ENCODE measurements around the gene ZACN. TPM values are rescaled to one million over a fixed set of nuclear protein-coding genes. Genes with fewer than 3 reads are reported as not detected.

The ZACN gene
- total and polyA plus RNA-seq, 2 donors (not counting 3 experiments of a cell fraction or from before 2014, with no cell fraction given), result 0.18 TPM; not detected in 1

DNA sequence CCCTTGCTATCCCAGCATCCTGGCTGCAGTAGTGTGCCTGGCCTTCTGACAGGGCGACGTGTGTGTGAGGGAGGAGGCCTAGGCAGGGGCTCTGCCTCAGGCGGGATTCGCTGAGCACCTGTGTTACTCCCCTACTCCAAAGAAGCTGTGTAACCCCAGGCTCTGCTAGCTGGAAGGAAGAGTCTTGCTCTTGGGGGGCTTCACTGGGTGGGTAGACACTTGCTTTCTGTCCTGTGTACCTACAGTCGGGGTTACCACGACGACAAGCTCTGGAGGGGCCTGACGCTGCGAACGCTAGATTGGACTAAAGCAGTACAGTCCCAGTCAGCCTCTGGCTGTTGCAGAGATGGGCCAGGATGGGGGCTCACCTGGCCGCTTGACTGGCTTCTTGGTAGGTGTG, 15.1 kb downstream of the ZACN start:
- H3K9me1 ChIP-seq (replicated peaks; ENCODE audit: control insufficient read depth, extremely low read depth, insufficient read depth, low read length), result no peaks in the 10 kb centered on the region
- H3K79me2 ChIP-seq (ENCODE audit: control insufficient read depth, insufficient read depth, low read length), result no peaks in the 10 kb centered on the region
- no peak overlapping the region for H3K4me2 ChIP-seq (ENCODE audit: insufficient read depth, low read length)
- no peak for TF ChIP-seq POLR2AphosphoS5 (IDR thresholded peaks at IDR 0.05; ENCODE audit: insufficient read depth, low read depth, low read length)
- no peak for TF ChIP-seq MYC (IDR thresholded peaks at IDR 0.05; ENCODE audit: low read depth, low read length)
- no peak for TF ChIP-seq GATA2 (IDR thresholded peaks at IDR 0.05; ENCODE audit: insufficient read depth, insufficient read length, low read depth, low read length)
- no peak for TF ChIP-seq EZH2 (IDR thresholded peaks at IDR 0.05; ENCODE audit: borderline replicate concordance, low read depth, low read length, severe bottlenecking)
- no peak for TF ChIP-seq POLR2A (IDR thresholded peaks at IDR 0.05; ENCODE audit: low read depth, low read length)
- TF ChIP-seq, protein P1, sequence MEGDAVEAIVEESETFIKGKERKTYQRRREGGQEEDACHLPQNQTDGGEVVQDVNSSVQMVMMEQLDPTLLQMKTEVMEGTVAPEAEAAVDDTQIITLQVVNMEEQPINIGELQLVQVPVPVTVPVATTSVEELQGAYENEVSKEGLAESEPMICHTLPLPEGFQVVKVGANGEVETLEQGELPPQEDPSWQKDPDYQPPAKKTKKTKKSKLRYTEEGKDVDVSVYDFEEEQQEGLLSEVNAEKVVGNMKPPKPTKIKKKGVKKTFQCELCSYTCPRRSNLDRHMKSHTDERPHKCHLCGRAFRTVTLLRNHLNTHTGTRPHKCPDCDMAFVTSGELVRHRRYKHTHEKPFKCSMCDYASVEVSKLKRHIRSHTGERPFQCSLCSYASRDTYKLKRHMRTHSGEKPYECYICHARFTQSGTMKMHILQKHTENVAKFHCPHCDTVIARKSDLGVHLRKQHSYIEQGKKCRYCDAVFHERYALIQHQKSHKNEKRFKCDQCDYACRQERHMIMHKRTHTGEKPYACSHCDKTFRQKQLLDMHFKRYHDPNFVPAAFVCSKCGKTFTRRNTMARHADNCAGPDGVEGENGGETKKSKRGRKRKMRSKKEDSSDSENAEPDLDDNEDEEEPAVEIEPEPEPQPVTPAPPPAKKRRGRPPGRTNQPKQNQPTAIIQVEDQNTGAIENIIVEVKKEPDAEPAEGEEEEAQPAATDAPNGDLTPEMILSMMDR (IDR thresholded peaks at IDR 0.05; ENCODE audit: extremely low read depth in 1 of 2, insufficient read depth in 1 of 2, low read depth in 1 of 2, low read length in 2 of 2), result no peak
- TF ChIP-seq FOS (IDR thresholded peaks at IDR 0.05; ENCODE audit: borderline replicate concordance, insufficient read depth, low read length), result no peak
- TF ChIP-seq, protein P2, sequence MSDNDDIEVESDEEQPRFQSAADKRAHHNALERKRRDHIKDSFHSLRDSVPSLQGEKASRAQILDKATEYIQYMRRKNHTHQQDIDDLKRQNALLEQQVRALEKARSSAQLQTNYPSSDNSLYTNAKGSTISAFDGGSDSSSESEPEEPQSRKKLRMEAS (IDR thresholded peaks at IDR 0.05; ENCODE audit: insufficient read depth, insufficient read length), result no peak
- TF ChIP-seq JUN (IDR thresholded peaks at IDR 0.05; ENCODE audit: borderline replicate concordance, insufficient read depth, insufficient read length, low read depth), result no peak
- no peak overlapping the region for H3K4me3 ChIP-seq (replicated peaks in 1 of 3; ENCODE audit: insufficient read depth in 1 of 3, low read depth in 1 of 3, low read length in 3 of 3)
- ChIA-PET CTCF (interaction anchor here (1.4 kb wide), 1 partner anchor 9 kb away, joined by 4 read pairs; the partner anchor contains the start of gene EXOC7), POLR2A (interaction anchor here (0.6 to 0.7 kb wide), 2 partner anchors 24 to 318 kb away, joined by 3 read pairs; no protein-coding TSS in a partner anchor)
- dilution Hi-C loops (cut with MboI; ENCODE audit: extremely low pct_ligation_motif_present, low sequenced_read_pairs) (no loop called here), intact Hi-C loops (cut with micrococcal nuclease) (no loop called here)
- no peak overlapping the region for H3K9ac ChIP-seq (replicated peaks; ENCODE audit: extremely low read depth, insufficient read depth, low read length)
- no peak overlapping the region for H3K27ac ChIP-seq (ENCODE audit: insufficient read depth, low read depth, low read length)
- H3K9me3 ChIP-seq (replicated peaks; ENCODE audit: control insufficient read depth, insufficient read depth, low read length), result no peaks in the 10 kb centered on the region
- H3K36me3 ChIP-seq (ENCODE audit: control insufficient read depth in 2 of 2, extremely low read depth in 1 of 2, insufficient read depth in 2 of 2, low read length in 2 of 2), result peaks cover 8 to 47% of the 10 kb centered on the region in 2 experiments
- no peak for DNase-seq (ENCODE audit: low read depth, low spot score)
- H3K27me3 ChIP-seq (ENCODE audit: control insufficient read depth in 2 of 2, insufficient read depth in 2 of 2, low read length in 2 of 2), result no peaks in the 10 kb centered on the region
- BruUV-seq (replicated peaks), result no TSS peak
- H2AFZ ChIP-seq (ENCODE audit: low read depth, low read length), result no peak overlapping the region
- no peak for FAIRE-seq
- H3K4me1 ChIP-seq (ENCODE audit: control insufficient read depth, extremely low read depth, insufficient read depth, low read length), result peaks cover 10% of the 10 kb centered on the region
- H4K20me1 ChIP-seq (replicated peaks; ENCODE audit: control insufficient read depth, extremely low read depth, insufficient read depth, low read length), result no peaks in the 10 kb centered on the region

All from endothelial cell of umbilical vein (primary cell).